Fibroblast of gingiva (primary cell): Measurements from ENCODE around the gene RAB1A.
A peak's percentile ranks its signal among the peaks of the same experiment; 100 is the strongest.

Source experiments
- DNase-seq: peaks from one replicate; pipeline ENCODE4 v3.0.0-alpha.2; 2011; ENCODE audit warnings: low read depth

Gene RAB1A

DNA sequence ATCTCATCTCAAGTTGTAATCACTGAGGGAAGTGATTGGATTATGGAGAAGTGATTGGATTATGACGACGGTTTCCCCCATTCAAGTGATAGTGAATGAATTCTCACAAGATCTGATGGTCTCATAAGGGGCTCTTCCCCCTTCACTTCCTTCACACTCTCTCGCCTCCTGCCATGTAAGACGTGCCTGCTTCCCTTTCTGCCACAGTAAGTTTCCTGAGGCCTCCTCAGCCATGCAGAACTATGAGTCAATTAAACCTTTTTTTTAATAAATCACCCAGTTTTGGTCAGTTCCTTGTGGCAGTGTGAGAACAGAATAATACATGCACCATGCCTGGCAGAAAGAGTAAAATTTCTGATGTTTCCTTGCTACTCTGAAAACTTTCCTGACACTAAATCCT is 37.1 kb downstream of the RAB1A start:
- DNase-seq = no peak

DNA sequence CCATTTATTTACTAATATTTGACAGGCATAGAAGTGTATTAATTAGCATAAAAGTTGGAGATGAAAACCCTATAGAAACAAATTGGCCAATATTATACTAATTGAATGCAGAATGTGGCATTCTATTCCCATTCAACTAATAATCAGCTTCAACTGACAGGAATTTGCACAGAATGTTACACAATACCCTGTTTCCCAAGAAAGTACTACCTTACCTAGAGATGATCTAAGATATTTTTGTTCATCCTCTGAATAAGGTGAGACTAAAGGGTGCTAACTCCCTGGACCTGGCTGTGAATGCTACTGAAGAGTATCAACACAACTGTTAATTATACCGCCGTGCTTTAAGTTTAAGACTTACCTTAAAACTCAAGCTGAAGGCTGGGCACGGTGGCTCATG is 44.8 kb downstream of the RAB1A start:
- no peak for DNase-seq

DNA sequence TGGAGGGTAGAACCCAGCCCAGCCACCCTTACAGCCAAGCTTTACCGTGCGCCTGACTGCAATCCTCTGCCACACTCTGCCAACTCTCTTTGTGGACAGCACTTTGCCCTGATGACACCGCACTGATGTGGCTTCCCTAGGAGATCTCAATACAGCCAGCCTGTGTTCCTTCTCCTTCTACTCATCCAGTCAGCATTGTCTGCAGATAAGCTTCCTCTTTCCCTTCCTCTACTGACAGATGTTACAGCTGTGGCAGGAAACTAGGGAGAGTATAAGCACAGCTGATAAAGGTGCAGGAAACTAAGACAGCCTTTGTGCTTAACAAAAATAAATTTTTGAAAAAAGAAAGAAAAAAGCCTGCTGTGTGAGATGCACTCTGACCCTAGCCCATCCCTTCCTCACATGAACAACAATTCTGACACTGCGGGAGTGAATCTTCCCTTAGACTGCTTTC is 48.6 kb downstream of the RAB1A start:
- no peak for DNase-seq

DNA sequence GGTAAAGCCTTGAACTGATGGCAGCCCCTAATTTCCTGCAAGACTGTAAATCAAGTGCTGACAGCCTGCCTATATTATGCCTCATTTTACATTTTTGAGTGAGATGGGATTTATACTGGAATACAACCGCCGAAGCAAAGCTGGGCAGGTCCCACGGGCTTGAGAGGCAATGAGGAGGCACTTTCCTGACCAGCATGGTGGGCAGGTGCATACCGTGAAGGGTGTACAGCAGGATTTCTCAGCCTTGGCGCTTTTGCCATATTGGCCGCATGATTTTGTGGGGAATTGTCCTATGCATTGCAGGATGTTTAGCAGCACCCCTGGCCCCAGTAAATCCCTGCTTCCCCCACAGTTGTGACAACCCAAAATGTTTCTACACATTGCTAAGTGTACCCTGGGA is 50.9 kb downstream of the RAB1A start:
- no peak for DNase-seq

DNA sequence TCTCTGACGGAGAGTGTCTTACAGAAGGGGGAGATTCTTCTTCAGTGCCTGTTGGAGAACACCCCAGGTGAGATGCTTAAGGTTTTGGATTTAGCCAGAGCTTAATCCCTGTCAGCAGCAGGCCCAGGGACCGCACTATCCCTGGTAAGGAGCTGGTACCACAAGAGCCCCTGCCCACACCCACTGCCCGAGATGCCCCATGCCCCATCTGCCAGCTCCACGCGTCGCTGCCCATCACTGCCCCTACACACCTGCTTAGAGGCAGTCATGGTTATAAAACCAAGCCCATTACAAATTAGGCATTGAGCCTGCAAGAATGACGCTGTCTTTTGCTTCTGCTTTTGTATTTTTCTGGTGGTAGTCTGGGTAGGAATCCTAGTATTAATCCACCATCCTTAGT is 52.0 kb downstream of the RAB1A start:
- DNase-seq = no peak

DNA sequence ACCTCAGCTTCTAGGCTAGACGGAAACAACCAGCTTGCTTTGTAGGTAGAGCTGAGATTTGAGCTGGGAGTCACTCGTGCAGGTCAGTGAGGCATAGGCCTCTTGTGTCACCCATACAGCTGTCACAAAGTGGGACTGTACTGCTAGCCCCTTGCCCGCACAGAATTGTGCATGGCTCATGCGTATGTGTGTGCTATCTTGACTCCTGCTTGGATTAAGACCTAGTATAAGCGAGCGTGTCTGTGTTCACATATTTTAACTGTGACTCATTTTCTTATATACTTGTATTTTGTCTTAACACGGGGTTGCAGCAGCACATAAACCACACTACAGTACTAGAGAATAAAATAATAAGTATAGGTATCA is 53.6 kb downstream of the RAB1A start:
- peak; percentile 42 for DNase-seq

DNA sequence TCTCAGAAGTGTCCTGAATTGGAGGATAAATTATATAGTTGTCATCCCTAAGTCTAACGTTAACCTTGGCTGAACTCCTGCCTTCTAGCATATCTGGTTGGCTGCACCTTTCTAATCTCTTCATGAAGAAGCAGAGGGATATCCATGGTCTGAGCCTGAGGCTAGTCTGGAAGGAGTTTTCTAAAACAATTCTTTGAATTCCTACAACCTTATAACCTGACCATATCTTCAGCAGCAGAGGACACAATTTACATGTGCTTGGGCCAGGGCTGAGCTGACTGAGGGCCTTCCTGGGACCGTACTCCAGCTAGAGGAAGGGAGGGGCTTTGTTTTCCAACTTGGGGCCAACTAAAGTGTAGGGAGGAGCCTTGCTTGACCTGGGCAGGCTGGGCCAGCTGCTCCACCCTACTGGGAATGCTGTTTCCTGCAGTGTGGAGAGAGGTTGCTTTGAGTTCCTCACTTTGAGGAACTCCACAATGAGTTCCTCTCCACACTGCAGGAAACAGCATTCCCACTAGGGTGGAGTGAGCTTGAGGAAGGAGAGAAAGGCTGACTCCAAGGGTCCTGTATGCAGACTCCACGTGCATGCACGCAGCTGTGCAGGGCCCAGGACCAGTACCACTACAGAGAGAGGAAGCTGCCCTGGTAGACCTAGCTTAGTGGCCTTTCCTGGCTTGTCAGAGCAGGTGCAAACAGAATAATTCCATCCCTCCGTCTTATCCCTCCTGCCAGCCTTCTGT is 54.1 kb downstream of the RAB1A start:
- DNase-seq = no peak

DNA sequence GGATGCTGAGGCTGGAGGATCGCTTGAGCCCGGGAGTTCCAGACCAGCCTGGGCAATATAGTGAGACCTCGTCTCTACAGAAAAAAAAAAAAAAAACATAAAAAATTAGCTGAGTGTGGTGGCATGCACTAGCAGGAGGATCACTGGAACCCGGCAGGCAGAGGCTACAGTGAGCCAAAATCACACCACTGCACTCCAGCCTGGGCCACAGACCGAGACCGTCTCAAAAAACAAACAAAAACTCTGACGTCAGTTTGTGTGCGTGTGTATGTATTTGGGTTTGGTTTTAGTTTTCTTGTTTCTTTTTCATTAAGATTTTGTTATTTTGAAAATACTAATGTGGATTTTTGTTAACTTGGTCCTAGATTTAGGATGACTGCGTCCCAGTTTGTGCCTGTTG is 54.7 kb downstream of the RAB1A start:
- peak; percentile 47 for DNase-seq

DNA sequence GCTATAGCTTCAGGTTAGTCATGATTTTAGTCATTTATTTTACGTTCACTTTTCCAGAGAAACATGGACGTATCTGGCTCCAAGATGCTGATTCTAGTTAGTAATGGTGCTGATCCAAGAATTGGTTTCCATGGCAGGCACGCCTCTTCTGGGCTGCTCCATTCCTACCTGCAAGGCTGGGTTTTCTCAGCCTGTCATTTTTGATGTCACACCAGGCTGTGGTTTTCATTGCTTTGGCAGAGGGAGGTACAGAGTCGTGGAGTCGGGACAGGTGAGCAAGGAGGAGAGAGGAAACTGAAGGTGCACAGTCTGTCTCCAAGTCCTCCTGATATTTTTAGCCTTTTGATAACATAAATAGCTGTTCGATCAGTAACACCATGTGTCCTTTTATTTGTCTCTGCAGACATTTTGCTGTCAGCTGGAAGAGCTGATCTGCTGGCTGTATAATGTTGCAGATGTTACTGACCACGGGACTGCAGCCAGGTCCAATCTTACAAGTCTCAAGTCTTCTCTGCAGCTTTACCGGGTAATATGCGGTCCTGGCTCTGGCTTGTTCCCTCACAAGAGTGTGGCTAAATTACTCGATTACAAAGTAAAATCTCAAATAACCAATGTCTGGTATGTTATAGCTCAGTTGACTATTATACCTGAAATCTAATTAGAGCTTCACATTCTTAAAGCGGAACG is 55.9 kb downstream of the RAB1A start:
- no peak for DNase-seq

DNA sequence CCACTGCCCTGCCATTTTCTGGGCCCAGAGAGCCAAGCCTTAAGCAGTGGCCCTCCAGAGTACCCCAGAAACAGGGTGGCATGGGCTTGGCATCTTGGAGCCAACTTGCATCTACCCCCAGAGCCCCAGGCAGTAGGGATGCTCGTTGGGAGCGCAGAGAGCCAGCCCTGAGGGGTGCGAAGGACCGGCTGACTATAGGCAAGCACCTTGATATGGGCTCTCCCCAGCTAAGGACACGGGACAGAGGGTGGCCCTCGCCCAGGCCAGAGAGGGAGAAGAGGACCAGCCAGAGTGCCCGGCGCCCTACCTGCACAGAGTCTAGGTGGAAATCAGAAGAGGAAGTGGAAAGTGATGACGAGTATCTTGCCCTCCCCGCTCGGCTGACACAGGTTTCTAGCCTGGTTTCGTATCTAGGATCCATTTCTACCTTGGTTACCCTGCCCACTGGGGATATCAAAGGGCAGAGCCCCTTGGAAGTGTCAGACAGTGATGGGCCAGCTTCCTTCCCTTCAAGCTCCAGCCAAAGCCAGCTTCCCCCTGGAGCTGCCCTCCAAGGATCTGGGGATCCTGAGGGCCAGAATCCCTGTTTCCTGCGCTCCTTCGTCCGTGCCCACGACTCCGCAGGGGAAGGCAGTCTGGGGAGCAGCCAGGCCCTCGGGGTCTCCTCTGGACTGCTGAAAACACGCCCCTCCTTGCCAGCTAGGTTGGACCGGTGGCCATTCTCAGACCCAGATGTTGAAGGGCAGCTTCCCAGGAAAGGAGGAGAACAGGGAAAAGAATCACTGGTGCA is 57.5 kb downstream of the RAB1A start:
- no peak for DNase-seq

DNA sequence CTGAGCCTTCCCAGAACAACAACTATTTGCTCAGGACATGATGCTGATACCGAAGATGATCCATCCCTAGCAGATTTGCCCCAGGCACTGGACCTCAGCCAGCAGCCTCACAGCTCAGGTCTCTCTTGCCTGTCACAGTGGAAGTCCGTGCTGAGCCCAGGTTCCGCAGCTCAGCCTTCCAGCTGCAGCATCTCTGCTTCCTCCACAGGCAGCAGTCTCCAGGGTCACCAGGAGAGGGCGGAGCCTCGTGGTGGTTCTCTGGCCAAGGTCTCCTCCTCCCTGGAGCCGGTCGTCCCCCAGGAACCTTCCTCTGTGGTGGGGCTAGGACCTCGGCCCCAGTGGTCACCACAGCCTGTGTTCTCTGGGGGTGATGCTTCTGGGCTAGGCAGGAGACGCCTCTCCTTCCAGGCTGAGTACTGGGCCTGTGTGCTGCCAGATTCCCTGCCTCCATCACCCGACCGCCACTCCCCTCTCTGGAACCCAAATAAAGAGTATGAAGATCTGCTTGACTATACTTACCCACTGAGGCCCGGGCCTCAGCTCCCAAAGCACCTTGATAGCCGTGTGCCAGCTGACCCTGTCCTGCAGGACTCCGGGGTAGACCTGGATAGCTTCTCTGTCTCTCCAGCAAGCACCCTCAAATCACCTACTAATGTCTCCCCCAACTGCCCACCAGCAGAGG is 58.3 kb downstream of the RAB1A start:
- no peak for DNase-seq

DNA sequence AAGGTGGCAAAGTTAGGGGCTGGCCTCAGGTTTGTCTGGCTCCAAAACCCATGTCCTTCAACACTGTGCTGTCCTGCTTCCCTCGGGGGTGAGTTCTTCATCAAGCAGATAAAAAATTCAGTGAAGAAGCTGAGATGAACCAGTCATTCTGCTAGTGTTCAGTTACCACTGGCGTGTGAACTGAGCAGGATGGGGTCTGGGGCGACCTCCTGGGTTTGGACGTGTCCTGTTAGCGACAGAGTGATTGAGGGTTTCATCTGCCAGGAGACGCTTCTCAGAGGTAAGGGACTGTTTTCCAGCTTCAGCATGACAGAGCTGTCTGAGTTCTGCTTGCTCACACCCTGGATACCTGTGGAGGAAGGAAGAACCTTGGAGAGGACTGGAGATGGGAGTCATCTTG is 59.0 kb downstream of the RAB1A start:
- DNase-seq = no peak

DNA sequence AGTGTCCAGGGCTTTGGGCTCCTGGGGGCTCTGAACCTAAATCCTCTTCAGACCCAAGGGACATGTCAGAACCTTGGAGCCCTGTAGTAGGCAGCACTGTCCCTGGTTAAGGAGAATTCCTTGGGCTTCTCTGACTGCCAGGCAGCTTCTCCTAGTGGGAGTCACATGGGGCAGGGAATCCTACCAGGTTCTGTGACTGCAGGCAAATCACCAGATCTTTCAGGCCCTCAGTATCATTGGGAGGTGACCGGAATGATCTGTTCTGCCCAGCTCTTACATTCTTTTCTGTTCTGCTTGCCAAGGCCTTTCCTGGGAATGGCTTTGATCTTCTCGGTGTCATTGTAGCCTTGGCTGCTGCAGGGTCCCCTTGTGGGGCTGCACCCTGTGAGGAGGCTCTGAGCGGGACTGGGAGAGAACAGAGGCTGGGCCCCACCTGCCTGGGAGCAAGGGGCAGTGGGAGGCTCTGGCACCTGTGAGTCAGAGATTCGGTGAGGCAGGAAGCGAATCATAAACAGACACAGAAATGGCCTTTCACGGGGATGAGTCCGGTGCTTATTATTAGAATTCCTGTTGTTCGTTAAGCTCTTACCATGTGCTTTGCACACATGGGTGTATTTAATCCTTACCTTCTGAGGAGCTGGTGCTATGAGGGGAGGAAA is 59.6 kb downstream of the RAB1A start:
- DNase-seq = peak; percentile 30

DNA sequence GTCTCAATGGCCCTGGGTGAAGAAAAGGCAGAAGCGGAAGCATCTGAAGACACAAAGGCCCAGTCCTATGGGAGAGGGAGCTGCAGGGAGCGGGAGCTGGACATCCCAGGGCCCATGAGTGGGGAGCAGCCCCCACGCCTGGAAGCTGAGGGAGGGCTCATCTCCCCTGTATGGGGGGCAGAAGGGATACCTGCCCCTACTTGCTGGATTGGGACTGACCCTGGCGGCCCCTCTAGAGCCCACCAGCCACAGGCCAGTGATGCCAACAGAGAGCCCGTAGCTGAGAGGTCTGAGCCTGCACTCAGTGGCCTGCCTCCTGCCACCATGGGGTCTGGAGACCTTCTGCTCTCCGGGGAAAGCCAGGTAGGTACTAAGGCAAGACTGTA is 60.5 kb downstream of the RAB1A start:
- no peak for DNase-seq

DNA sequence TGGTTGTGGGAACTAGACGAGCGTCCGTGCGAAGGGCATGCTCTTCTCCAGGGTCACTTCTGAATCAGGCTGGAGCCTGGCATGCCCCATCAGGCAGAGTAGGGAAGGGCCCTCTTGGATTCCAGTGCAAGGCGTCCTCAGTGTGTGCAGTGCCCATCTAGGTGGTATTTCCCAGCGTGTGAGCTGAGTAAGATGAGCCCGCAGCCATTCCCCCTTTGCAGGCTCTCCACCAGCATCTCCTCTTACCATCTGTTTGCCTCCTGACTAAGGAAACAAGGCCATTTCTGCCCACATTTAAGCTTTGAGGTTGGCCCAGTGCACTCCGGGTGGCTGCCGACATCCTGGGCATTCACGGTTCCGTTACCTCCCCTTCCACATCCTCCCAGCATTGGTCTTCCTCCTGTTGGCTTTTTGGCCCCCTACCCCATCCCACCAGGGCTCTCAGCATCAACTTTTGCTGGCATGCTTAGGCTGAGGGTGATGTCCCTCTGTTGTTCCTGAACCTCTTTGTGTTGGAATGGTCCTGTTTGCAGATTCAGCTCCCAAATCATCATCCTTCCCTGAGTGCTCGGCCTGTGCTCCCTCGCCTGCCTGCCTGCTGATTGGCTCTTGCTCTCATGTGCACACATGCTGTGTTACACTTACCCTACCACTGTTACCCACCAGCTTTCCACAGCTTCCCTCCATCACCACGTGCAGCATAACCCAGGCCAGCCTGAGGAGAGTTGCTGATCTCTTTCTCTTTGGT is 61.9 kb downstream of the RAB1A start:
- DNase-seq = no peak

DNA sequence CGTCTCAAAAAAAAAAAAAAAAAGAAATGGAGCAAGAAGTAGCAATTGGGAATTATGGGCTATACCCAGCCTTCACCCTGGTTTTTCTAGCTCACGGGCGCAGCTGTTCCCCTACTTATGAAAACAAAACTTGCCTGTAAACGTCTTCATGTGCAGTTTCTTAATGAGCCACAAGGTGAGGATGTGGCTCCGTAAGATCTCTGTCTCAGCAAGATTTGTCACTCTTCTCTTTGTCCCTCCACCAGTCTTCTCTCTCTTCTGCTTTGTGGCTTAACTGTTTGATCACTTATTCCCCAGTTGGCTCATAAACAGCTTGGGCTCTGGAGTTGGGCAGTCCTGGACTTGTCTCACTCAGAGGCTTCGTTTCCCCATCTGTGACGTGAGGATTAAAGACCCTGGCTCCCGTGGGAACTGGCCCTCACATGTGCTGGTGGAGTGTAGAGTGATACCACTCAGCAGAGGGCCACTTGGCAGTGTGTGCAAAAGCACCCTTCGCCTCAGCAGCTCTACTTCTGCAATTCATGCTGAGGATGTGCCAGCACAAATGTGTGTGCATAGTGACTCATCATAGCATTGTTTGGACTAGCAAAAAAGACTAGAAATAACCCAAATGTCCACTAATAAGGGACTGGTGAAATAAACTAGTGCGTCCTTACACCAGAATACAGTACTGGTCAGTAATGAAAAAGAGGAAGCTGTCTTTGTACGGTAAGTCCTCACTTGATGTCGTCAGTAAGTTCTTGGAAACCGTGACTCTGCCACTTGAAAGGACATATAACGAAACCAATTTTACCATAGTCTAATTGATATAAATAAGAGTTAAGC is 65.0 kb downstream of the RAB1A start:
- DNase-seq = peak; percentile 99

DNA sequence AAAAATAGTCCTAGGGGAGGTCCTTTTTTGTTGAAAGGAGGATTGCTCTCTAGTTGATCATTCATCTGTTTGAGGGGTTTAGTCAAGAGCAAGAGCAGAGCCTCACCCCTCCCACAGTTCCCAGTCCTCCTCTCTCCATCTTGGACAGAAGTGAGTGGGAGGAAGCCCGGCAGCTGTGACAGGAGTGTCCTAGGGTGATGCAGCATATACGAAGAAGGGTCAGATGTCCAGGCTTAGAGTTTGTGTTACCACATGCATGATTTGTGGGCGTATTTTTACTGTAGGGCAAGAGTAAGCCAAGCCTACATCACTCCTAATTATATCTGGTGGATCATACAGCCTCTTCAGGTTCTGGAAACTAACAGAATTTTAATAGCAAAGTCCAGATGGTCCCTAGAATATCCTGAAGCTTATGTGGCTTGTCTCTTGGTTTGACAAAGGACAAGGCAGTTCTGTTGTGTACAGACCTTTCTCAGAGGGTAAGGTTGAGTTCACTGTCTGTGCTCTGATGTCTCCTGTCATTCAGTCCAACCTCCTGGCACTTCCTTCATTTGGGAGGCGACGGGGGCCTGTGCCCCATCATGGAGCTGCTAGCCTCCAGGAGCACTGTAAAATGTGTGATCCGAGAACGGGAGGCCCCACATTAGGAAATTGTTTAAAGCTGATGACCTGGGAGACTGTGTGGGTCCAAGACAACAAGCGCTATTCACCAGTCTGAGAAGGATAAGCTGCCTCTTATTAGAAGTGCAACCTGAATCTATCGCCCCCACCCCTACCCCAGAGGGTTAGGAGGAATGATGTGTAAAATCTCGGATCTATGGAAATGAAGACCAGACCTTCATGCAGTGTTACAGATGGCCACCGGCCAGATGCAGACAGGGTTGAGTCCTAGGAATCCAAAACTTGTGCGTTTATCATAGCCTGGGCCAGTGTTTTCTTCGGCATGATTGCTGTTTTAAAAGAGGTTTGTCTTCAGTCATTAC is 66.8 kb downstream of the RAB1A start:
- DNase-seq = peak; percentile 76

DNA sequence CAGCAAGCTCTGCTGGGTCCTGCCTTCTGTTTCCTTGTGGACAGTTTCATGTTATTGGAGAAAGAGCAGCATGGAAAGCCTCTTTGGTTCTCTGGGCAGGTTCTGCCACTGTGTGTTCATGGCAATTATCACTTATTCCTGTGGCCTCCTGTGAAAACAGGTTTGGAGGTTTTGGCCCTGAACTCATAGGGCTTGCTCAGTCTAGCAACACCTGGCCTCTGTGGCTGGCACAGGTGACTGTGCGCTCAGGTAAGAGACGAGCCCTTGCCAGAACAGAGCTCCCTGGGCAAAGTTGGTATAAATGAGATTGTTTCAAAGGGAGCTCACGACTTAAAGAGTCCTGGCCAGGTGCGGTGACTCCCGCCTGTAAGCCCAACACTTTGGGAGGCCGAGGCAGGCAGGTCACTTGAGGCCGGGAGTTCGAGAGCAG is 68.0 kb downstream of the RAB1A start:
- no peak for DNase-seq
